ENCODE results near the gene CHRNA1.
A peak's percentile ranks its signal among the peaks of the same experiment; 100 is the strongest.

The CHRNA1 gene

GRCh38 chr2:174760845-174761473 lies 3.3 kb downstream of the CHRNA1 start:
- H3K9me3 Mint-ChIP-seq: no peaks in the 10 kb centered on the region
- no peak overlapping the region for H3K4me3 Mint-ChIP-seq
- no peaks in the 10 kb centered on the region for H3K36me3 Mint-ChIP-seq
- H3K4me1 Mint-ChIP-seq: peaks cover 0 to 5% of the 10 kb centered on the region in 2 donors
- H3K27ac Mint-ChIP-seq: no peak overlapping the region
- no peak for ATAC-seq (replicated peaks)
- DNase-seq: no peak
- H3K27me3 Mint-ChIP-seq: peaks cover 5 to 34% of the 10 kb centered on the region in 2 donors

- Mint-ChIP-seq H3K4me3 (no peak overlapping the region), H3K27me3 (peaks cover 5 to 34% of the 10 kb centered on the region in 2 donors), H3K9me3 (no peaks in the 10 kb centered on the region), H3K36me3 (no peaks in the 10 kb centered on the region), H3K4me1 (peaks cover 0 to 1% of the 10 kb centered on the region in 2 donors), H3K27ac (no peak overlapping the region)
- DNase-seq (no peak), ATAC-seq (replicated peaks) (no peak)
Observed at GRCh38 chr2:174759381-174760065, 4.7 kb downstream of the CHRNA1 start.

DNA sequence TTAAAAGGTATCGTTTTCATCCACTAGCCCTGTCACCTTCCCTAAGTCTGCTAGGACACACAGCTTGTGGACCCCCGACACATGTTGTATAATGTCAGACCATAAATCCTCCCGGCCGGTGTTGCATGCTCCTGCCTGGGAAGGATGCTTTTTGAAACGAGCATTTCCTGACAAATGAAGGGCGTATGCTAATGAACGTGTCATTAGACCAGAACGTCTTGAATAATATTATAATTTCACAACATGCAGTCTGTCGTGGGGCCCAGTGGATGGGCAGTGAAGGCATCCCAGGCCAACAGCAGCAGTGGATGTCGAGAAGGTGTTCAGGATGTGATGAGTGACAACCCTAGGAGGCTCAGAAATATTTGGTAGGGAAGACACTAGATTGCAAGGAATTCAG lies 7.5 kb downstream of the CHRNA1 start:
- peaks cover 4 to 32% of the 10 kb centered on the region in 2 donors for H3K27me3 Mint-ChIP-seq
- H3K27ac Mint-ChIP-seq: no peak overlapping the region
- H3K36me3 Mint-ChIP-seq: no peaks in the 10 kb centered on the region
- H3K4me1 Mint-ChIP-seq: peaks cover 10 to 15% of the 10 kb centered on the region in 2 donors
- ATAC-seq (replicated peaks) (no peak), DNase-seq (no peak)
- H3K4me3 Mint-ChIP-seq: no peak overlapping the region
- H3K9me3 Mint-ChIP-seq: no peaks in the 10 kb centered on the region

- ATAC-seq (replicated peaks) (peak; percentile 21 to 37), DNase-seq (no peak)
- peak overlapping the region; percentile 92 for H3K27ac Mint-ChIP-seq
- H3K4me1 Mint-ChIP-seq: peaks cover 29 to 41% of the 10 kb centered on the region in 2 donors
- peak overlapping the region in 1 of 2 donors; percentile 14 for H3K4me3 Mint-ChIP-seq
- H3K36me3 Mint-ChIP-seq: no peaks in the 10 kb centered on the region
- H3K27me3 Mint-ChIP-seq: peaks cover 0 to 8% of the 10 kb centered on the region in 2 donors
- H3K9me3 Mint-ChIP-seq: no peaks in the 10 kb centered on the region
Observed at GRCh38 chr2:174753038-174753633, 11.1 kb downstream of the CHRNA1 start.

DNA sequence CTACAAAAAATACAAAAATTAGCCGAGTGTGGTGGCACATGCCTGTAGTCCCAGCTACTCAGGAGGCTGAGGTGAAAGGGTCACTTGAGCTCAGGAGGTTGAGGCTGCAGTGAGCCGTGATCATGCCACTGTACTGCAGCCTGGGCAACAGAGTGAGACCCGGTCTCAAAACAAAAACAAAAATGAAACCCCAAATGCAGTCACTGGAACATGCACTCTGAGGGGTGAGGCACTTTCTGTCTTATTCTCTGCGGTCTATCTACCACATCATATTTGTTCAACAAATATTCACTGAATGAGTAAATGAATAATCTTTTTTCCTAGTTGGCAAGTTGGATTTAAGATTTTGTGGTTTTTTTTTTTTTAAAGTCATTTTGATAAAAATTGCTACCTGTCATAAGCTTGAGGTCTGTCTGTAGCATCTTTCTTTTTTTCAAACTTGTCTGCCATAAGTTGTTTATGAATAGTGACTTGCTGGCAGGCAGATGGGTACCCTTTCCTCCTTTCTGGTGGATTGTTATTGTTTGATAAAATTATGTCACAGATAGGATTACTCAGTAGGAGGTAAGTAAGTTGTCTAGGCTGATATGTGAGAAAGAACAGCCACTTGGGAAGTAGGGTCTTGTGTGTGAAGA lies 11.8 kb downstream of the CHRNA1 start:
- H3K36me3 Mint-ChIP-seq: no peaks in the 10 kb centered on the region
- DNase-seq: peak; percentile 34
- peaks cover 0 to 8% of the 10 kb centered on the region in 2 donors for H3K27me3 Mint-ChIP-seq
- peak overlapping the region; percentile 47 for H3K27ac Mint-ChIP-seq
- peaks cover 29 to 41% of the 10 kb centered on the region in 2 donors for H3K4me1 Mint-ChIP-seq
- H3K4me3 Mint-ChIP-seq: peak overlapping the region in 1 of 2 donors; percentile 10
- no peaks in the 10 kb centered on the region for H3K9me3 Mint-ChIP-seq
- ATAC-seq (replicated peaks): peak; percentile 57 to 68

DNA sequence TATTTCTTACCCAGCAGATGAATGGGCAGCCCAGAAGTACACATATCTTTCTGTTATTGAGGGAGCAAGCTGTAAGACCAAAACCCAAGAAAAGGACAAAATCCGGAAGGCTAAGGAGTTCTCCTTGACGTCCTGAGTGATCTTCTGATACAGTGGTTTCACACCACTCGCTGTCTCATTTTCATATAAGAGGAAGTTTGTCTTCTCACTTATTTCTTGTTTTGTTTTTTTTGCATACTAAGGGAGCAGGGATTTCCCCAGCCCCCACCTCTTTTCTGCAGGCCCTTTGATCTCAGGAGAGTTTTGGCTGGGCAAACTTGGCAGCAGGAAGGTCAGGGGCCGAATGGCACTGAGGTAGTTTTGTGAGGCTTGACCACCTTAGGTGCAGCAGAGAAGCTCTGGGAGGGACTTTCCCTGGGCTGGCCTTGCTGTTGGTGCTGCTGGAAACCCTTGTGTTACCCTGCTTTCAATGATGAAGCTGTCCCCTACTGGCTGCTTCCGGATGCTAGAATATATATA lies 13.3 kb downstream of the CHRNA1 start:
- Mint-ChIP-seq H3K4me3 (peak overlapping the region; percentile 23 to 33), H3K27ac (peak overlapping the region; percentile 80)

DNA sequence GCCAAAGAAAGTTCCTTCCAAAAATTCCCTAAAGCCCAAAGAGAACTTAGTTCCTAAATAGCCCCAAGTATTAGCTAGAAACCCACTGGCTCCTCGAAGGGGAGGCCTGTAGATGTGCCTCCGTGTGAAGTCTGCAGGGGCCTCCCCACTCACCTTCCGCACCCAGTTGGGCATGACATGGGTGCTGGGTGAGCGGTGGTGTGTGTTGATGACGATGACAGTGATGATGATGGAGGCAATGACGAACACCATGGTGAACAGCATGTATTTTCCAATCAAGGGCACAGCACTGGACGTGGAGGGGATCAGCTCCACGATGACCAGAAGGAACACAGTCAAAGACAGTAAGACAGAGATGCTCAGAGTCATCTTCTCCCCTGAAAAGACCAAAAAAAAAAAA lies 14.5 kb downstream of the CHRNA1 start:
- ATAC-seq (replicated peaks) (peak; percentile 32 to 51), DNase-seq (peak; percentile 47)
- H3K4me1 Mint-ChIP-seq: peaks cover 29 to 41% of the 10 kb centered on the region in 2 donors
- no peaks in the 10 kb centered on the region for H3K36me3 Mint-ChIP-seq
- H3K4me3 Mint-ChIP-seq: no peak overlapping the region
- no peaks in the 10 kb centered on the region for H3K27me3 Mint-ChIP-seq
- peak overlapping the region; percentile 65 for H3K27ac Mint-ChIP-seq
- no peaks in the 10 kb centered on the region for H3K9me3 Mint-ChIP-seq

More for the DNA sequence above, 13.3 kb downstream of the CHRNA1 start:
- Mint-ChIP-seq H3K4me1 (peaks cover 29 to 41% of the 10 kb centered on the region in 2 donors), H3K36me3 (no peaks in the 10 kb centered on the region), H3K9me3 (no peaks in the 10 kb centered on the region), H3K27me3 (no peaks in the 10 kb centered on the region)
- DNase-seq: peak; percentile 74
- ATAC-seq (replicated peaks): peak; percentile 64 to 83

GRCh38 chr2:174748948-174749347 lies 15.3 kb downstream of the CHRNA1 start:
- Mint-ChIP-seq H3K27me3 (peaks cover 0 to 3% of the 10 kb centered on the region in 2 donors), H3K36me3 (no peaks in the 10 kb centered on the region), H3K9me3 (no peaks in the 10 kb centered on the region), H3K4me1 (peaks cover 32 to 41% of the 10 kb centered on the region in 2 donors), H3K27ac (no peak overlapping the region), H3K4me3 (no peak overlapping the region)
- DNase-seq (peak; percentile 52), ATAC-seq (replicated peaks) (peak; percentile 23 to 33)

- H3K27ac Mint-ChIP-seq: no peak overlapping the region
- no peaks in the 10 kb centered on the region for H3K36me3 Mint-ChIP-seq
- H3K4me1 Mint-ChIP-seq: peaks cover 14 to 15% of the 10 kb centered on the region in 2 donors
- DNase-seq (no peak), ATAC-seq (replicated peaks) (no peak)
- H3K9me3 Mint-ChIP-seq: no peaks in the 10 kb centered on the region
- H3K27me3 Mint-ChIP-seq: peaks cover 7 to 10% of the 10 kb centered on the region in 2 donors
- H3K4me3 Mint-ChIP-seq: no peak overlapping the region
Observed at GRCh38 chr2:174745142-174745541, 19.1 kb downstream of the CHRNA1 start.

GRCh38 chr2:174744111-174744510 lies 20.2 kb downstream of the CHRNA1 start:
- ATAC-seq (replicated peaks): peak; percentile 46 to 66

GRCh38 chr2:174740721-174741120 lies 23.6 kb downstream of the CHRNA1 start:
- peaks cover 0 to 7% of the 10 kb centered on the region in 2 donors for H3K4me1 Mint-ChIP-seq
- H3K36me3 Mint-ChIP-seq: no peaks in the 10 kb centered on the region
- H3K27me3 Mint-ChIP-seq: peaks cover 15 to 23% of the 10 kb centered on the region in 2 donors
- DNase-seq (no peak), ATAC-seq (replicated peaks) (no peak)
- H3K9me3 Mint-ChIP-seq: no peaks in the 10 kb centered on the region
- H3K4me3 Mint-ChIP-seq: no peak overlapping the region
- no peak overlapping the region for H3K27ac Mint-ChIP-seq

More at GRCh38 chr2:174744111-174744510, 20.2 kb downstream of the CHRNA1 start:
- Mint-ChIP-seq H3K27ac (no peak overlapping the region), H3K4me3 (no peak overlapping the region), H3K9me3 (no peaks in the 10 kb centered on the region), H3K4me1 (peaks cover 4 to 9% of the 10 kb centered on the region in 2 donors), H3K36me3 (no peaks in the 10 kb centered on the region), H3K27me3 (peaks cover 7 to 15% of the 10 kb centered on the region in 2 donors)
- DNase-seq: no peak

DNA sequence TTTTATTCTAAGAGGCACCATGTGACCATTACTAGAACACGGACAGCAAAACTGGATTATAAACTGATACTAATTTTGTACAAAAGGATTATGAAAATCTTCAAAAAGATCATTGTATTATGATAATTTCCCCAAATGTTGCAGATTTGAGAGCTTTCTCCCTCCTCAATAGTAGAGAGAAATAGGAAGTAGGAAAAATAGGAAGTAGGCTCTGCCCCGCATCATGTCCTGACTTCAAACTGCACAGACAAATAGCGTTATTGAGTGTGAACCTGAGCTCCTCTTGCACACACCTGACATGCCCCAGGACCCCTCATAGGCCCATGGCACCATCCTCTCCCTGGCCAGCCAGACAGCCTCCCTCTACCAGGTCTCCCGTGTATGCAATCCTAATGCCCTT lies 25.4 kb downstream of the CHRNA1 start:
- Mint-ChIP-seq H3K4me3 (no peak overlapping the region), H3K27ac (no peak overlapping the region), H3K9me3 (no peaks in the 10 kb centered on the region), H3K4me1 (peaks cover 0 to 2% of the 10 kb centered on the region in 2 donors), H3K36me3 (no peaks in the 10 kb centered on the region), H3K27me3 (peaks cover 25 to 30% of the 10 kb centered on the region in 2 donors)
- DNase-seq: no peak
- no peak for ATAC-seq (replicated peaks)

DNA sequence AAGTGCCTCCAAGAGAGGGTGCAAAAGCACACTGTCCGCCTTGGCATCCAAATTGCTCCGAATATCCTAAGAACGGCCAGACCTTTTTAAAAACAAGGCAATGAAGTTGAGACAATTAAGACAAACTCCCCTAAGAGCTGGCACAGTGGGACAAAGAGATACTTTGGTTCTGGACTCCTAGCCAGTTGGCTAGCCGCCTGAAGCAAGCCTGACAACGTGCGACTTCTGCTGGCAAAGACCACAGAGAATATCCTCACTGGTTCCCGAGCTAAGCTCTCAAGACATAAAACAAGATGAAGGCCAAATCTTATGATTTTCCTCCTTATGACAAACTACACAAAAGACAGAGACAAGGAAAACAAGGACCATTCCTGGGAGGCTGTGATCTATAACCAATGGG lies 32.7 kb downstream of the CHRNA1 start:
- Mint-ChIP-seq H3K27ac (no peak overlapping the region), H3K4me1 (peaks cover 10 to 14% of the 10 kb centered on the region in 2 donors), H3K4me3 (no peak overlapping the region), H3K27me3 (peaks cover 57 to 75% of the 10 kb centered on the region in 2 donors), H3K36me3 (no peaks in the 10 kb centered on the region), H3K9me3 (no peaks in the 10 kb centered on the region)
- DNase-seq: no peak
- no peak for ATAC-seq (replicated peaks)

GRCh38 chr2:174730698-174731018 lies 33.6 kb downstream of the CHRNA1 start:
- ATAC-seq (replicated peaks): no peak
- Mint-ChIP-seq H3K36me3 (no peaks in the 10 kb centered on the region), H3K4me3 (peak overlapping the region; percentile 79 to 82), H3K27me3 (peaks cover 60 to 83% of the 10 kb centered on the region in 2 donors), H3K4me1 (peaks cover 10 to 14% of the 10 kb centered on the region in 2 donors), H3K9me3 (no peaks in the 10 kb centered on the region), H3K27ac (peak overlapping the region; percentile 75)
- DNase-seq: no peak

All from stimulated activated naive B cell treated with anti-CD40 and anti-IgM and Interleukin-4, amounts not matched to agents 10 μg/mL and 1 μg/mL and 100 μg/mL, for 72 hours (primary cell).